ENCODE results near the gene SLC24A1. TPM values are rescaled to one million over a fixed set of nuclear protein-coding genes. Genes with fewer than 3 reads are reported as not detected.

The SLC24A1 gene
- total and polyA plus RNA-seq, 2 of the 13 experiments (the other 11 are each of a cell fraction or from before 2014, with no cell fraction given) = 5.9 to 8.3 TPM

DNA sequence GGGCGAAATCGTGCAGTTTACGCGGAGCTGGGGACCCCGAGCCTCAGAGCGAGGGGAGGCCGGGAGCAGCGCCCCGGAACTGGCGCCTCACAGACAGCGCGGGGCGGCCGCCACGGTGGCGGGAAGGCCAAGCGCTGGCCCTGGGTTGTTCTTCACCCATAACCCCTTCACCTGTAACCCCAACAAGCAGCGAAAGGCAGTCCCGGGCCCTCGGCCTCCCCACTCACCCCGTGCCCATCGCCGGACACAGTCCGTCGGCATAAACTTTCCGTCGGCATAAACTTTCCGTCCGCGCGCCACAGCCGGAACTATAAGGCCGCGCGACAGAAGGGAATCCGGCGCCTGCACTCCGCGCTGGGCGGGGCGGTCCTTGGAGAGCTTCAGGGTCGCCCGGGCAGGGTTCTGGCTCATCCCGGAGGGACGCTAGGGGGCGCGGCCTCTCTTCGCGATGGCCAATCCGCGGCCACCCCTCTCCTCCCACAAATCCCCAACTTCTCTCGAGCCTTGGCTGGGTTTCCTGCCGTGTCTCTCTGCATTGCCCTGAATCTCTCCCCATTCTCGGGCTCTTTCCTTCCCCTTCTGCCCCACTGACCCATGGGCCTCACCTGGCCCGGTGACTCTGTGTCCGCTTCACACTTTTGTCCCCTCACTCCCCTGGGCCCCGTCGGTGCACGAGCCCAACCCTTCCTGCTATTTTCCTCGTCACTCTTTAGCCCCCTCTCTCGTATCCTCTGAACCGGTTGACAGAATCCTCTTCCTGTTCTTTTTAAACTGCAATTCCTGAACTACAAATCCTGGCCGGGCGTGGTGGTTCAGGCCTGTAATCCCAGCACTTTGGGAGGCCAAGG is 10.6 kb upstream of the SLC24A1 start, which contains the start of gene INTS14 (continued):
- TF ChIP-seq, protein P1, sequence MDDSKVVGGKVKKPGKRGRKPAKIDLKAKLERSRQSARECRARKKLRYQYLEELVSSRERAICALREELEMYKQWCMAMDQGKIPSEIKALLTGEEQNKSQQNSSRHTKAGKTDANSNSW (CRISPR knock-in tag; IDR thresholded peaks at IDR 0.05; ENCODE audit: borderline replicate concordance) = no peak
- TF ChIP-seq HDAC2 (CRISPR knock-in tag; IDR thresholded peaks at IDR 0.05) (peak; percentile 94), U2AF1 (optimal IDR thresholded peaks at IDR 0.05; ENCODE audit: low read depth, low read length) (no peak), ZNF841 (CRISPR knock-in tag; IDR thresholded peaks at IDR 0.05; ENCODE audit: borderline replicate concordance) (0 out of 2 replicates have a peak, but pooled peaks have one; percentile 63), ZNF333 (CRISPR knock-in tag; IDR thresholded peaks at IDR 0.05; ENCODE audit: borderline replicate concordance) (peak; percentile 91), SP2 (CRISPR knock-in tag; IDR thresholded peaks at IDR 0.05) (no peak), ZNF17 (CRISPR knock-in tag; IDR thresholded peaks at IDR 0.05) (no peak), TP53 (CRISPR knock-in tag; conservative IDR thresholded peaks at IDR 0.05) (no peak; the same call in 1 of the 2 replicates), KDM1A (CRISPR knock-in tag; IDR thresholded peaks at IDR 0.05) (peak; percentile 76; the same call in 1 of the 2 replicates), ZNF556 (CRISPR knock-in tag; IDR thresholded peaks at IDR 0.05; ENCODE audit: borderline replicate concordance) (peak; percentile 98), PRPF4 (IDR thresholded peaks at IDR 0.05; ENCODE audit: low read depth, low read length, poor library complexity, severe bottlenecking) (no peak), ZNF10 (CRISPR knock-in tag; IDR thresholded peaks at IDR 0.05; ENCODE audit: borderline replicate concordance, low read depth) (no peak), ZNF776 (CRISPR knock-in tag; IDR thresholded peaks at IDR 0.05) (peak; percentile 80), ISX (CRISPR knock-in tag; conservative IDR thresholded peaks at IDR 0.05) (no peak), PHF20 (CRISPR knock-in tag; IDR thresholded peaks at IDR 0.05) (peak; percentile 94), ZNF761 (CRISPR knock-in tag; conservative IDR thresholded peaks at IDR 0.05) (peak; percentile 62; the same call in 1 of the 2 replicates), HNF4A (CRISPR knock-in tag; IDR thresholded peaks at IDR 0.05) (peak; percentile 61), TAF1 (CRISPR knock-in tag; IDR thresholded peaks at IDR 0.05) (peak; percentile 91)
- TF ChIP-seq, protein P2, sequence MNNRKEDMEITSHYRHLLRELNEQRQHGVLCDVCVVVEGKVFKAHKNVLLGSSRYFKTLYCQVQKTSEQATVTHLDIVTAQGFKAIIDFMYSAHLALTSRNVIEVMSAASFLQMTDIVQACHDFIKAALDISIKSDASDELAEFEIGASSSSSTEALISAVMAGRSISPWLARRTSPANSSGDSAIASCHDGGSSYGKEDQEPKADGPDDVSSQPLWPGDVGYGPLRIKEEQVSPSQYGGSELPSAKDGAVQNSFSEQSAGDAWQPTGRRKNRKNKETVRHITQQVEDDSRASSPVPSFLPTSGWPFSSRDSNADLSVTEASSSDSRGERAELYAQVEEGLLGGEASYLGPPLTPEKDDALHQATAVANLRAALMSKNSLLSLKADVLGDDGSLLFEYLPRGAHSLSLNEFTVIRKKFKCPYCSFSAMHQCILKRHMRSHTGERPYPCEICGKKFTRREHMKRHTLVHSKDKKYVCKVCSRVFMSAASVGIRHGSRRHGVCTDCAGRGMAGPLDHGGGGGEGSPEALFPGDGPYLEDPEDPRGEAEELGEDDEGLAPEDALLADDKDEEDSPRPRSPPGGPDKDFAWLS (CRISPR knock-in tag; IDR thresholded peaks at IDR 0.05; ENCODE audit: borderline replicate concordance) = peak; percentile 68; the same call in 1 of the 2 replicates
- TF ChIP-seq, protein P3, sequence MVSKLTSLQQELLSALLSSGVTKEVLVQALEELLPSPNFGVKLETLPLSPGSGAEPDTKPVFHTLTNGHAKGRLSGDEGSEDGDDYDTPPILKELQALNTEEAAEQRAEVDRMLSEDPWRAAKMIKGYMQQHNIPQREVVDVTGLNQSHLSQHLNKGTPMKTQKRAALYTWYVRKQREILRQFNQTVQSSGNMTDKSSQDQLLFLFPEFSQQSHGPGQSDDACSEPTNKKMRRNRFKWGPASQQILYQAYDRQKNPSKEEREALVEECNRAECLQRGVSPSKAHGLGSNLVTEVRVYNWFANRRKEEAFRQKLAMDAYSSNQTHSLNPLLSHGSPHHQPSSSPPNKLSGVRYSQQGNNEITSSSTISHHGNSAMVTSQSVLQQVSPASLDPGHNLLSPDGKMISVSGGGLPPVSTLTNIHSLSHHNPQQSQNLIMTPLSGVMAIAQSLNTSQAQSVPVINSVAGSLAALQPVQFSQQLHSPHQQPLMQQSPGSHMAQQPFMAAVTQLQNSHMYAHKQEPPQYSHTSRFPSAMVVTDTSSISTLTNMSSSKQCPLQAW (CRISPR knock-in tag; IDR thresholded peaks at IDR 0.05) = peak; percentile 91
- TF ChIP-seq, protein P4, sequence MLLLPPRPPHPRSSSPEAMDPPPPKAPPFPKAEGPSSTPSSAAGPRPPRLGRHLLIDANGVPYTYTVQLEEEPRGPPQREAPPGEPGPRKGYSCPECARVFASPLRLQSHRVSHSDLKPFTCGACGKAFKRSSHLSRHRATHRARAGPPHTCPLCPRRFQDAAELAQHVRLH (CRISPR knock-in tag; IDR thresholded peaks at IDR 0.05; ENCODE audit: borderline replicate concordance, low read depth) = peak; percentile 95
- TF ChIP-seq, protein P5, sequence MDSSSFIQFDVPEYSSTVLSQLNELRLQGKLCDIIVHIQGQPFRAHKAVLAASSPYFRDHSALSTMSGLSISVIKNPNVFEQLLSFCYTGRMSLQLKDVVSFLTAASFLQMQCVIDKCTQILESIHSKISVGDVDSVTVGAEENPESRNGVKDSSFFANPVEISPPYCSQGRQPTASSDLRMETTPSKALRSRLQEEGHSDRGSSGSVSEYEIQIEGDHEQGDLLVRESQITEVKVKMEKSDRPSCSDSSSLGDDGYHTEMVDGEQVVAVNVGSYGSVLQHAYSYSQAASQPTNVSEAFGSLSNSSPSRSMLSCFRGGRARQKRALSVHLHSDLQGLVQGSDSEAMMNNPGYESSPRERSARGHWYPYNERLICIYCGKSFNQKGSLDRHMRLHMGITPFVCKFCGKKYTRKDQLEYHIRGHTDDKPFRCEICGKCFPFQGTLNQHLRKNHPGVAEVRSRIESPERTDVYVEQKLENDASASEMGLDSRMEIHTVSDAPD (CRISPR knock-in tag; IDR thresholded peaks at IDR 0.05) = peak; percentile 73
